Cardiac muscle cell (in vitro differentiated cells and primary cell): ENCODE data around the gene TMEM132D. TPM values are rescaled to one million over a fixed set of nuclear protein-coding genes. Genes with fewer than 3 reads are reported as not detected.
"Not testable (repeated sequence)": the region's sequence is repeated elsewhere in the genome, so short reads cannot be mapped to it uniquely, and the experiment has no call there.

ENCODE experiments used
- DNase-seq, 2 donors: peaks; one replicate each; pipeline versions ENCODE4 v3.0.0 to v3.0.0-alpha.2; 2010 to 2017; ENCODE audit warnings: low read depth in 1 of 2, low spot score in 1 of 2
- H3K27ac ChIP-seq: fragments of 200-600 bp; sonication (generic); 2 replicates; pipeline ENCODE4 v1.5.1; 2016
- H3K27me3 ChIP-seq: fragments of 200-600 bp; sonication (generic); 2 replicates; pipeline ENCODE4 v1.6.0; 2016; ENCODE audit warnings: control low read depth
- H3K36me3 ChIP-seq: fragments of 200-600 bp; sonication (generic); 2 replicates; pipeline ENCODE4 v1.5.1; 2016; ENCODE audit warnings: control low read depth
- H3K4me1 ChIP-seq: fragments of 200-600 bp; sonication (generic); 2 replicates; pipeline ENCODE4 v1.8.1; 2017; ENCODE audit warnings: low read depth, mild to moderate bottlenecking, mixed run types
- H3K4me3 ChIP-seq: fragments of 200-600 bp; sonication (generic); 2 replicates; pipeline ENCODE4 v1.5.1; 2016; ENCODE audit warnings: mild to moderate bottlenecking
- H3K9me3 ChIP-seq: fragments of 200-600 bp; sonication (generic); 2 replicates; pipeline ENCODE4 v1.5.1; 2017; ENCODE audit warnings: low read depth, mild to moderate bottlenecking, control low read depth
- polyA plus RNA-seq: library from polyadenylated mRNA; unstranded; fragments of >200 nt; fragmentation: Nextera tagmentation; extraction: Ambion mirVana; gene quantifications from 2 replicates; pipeline ENCODE4 v1.2.1, GENCODE V29; 2016
- total RNA-seq: library from RNA; depleted of rRNA; stranded (reverse); fragments of >200 nt; gene quantifications from 2 replicates; pipeline ENCODE4 v1.2.3, GENCODE V29; 2016
- TF ChIP-seq, protein P1 (sequence below): IDR thresholded peaks from 2 replicates; pipeline ENCODE4 v1.5.1; 2012; ENCODE audit warnings: low read depth, mild to moderate bottlenecking, low read length

TMEM132D gene
- total and polyA plus RNA-seq, 2 experiments from 2014 or later = 0.03 TPM; not detected in 1

DNA sequence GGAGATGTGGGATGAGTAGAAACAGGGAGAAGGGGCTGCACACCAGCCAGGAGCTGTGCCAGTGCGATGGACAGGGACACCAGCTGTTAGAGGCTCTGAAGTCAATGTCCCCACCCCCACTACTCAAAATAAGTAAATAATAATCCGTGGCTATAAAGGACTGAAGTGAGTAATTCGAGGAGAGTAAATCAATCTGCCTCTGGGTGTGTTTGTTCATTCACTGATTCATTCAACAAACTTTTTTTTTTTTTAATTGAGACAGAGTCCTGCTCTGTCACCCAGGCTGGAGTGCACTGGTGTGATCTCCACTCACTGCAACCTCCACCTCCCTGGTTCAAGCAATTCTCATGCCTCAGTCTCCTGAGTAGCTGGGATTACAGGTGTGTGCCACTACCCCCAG is 363.6 kb downstream of the TMEM132D start:
- Histone ChIP-seq H3K36me3 (no peaks in the 10 kb centered on the region), H3K4me1 (no peaks in the 10 kb centered on the region), H3K27me3 (peaks cover 52% of the 10 kb centered on the region), H3K9me3 (no peaks in the 10 kb centered on the region), H3K4me3 (no peak overlapping the region), H3K27ac (no peak overlapping the region)
- DNase-seq = no peak
- TF ChIP-seq, protein P1, sequence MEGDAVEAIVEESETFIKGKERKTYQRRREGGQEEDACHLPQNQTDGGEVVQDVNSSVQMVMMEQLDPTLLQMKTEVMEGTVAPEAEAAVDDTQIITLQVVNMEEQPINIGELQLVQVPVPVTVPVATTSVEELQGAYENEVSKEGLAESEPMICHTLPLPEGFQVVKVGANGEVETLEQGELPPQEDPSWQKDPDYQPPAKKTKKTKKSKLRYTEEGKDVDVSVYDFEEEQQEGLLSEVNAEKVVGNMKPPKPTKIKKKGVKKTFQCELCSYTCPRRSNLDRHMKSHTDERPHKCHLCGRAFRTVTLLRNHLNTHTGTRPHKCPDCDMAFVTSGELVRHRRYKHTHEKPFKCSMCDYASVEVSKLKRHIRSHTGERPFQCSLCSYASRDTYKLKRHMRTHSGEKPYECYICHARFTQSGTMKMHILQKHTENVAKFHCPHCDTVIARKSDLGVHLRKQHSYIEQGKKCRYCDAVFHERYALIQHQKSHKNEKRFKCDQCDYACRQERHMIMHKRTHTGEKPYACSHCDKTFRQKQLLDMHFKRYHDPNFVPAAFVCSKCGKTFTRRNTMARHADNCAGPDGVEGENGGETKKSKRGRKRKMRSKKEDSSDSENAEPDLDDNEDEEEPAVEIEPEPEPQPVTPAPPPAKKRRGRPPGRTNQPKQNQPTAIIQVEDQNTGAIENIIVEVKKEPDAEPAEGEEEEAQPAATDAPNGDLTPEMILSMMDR = no peak

DNA sequence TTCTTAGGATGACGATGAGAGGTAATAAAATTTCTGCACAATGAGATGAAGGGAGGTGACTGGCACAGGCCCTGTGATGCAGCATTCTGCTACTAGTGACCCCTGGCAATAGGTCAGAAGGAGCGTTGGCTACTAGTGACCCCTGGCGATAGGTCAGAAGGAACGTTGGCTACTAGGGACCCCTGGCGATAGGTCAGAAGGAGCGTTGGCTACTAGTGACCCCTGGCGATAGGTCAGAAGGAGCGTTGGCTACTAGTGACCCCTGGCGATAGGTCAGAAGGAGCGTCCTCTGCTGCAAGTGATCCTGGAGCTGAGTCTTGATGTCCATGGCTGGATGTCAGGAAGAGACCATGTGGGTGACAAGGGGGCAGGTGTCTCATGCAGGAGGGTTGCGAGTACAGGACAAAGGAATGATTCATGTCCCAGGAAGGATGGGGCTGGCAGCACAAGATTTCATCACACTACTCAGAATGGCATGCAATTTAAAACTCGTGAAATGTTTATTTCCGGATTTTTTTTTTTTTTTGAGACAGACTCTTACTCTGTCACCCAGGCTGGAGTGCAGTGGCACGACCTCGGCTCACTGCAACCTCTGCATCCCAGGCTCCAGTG is 365.0 kb downstream of the TMEM132D start:
- not testable (repeated sequence) for H3K4me3 ChIP-seq, DNase-seq, H3K27ac ChIP-seq, H3K9me3 ChIP-seq, H3K4me1 ChIP-seq, H3K36me3 ChIP-seq
- H3K27me3 ChIP-seq = peaks cover 51% of the 10 kb centered on the region

DNA sequence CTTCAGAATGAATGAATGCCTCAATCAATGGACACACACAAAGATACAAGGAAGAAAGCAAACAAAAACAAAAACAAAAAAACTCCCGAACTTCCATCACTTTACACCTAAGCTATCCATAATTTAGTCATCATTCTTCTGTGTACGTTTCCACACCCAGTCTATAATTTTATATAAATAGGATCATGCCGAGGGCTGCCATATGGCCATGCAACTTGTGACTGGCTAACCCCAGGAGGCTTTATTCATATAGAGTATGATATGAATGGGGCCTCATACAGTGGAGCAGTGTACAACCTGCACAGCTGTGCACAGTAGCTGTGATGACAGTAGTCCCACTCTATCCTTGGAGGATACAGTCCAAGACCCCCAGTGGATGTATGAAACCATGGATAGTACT is 365.7 kb downstream of the TMEM132D start:
- Histone ChIP-seq H3K27ac (no peak overlapping the region), H3K4me3 (no peak overlapping the region), H3K36me3 (no peaks in the 10 kb centered on the region), H3K9me3 (no peaks in the 10 kb centered on the region), H3K27me3 (peaks cover 53% of the 10 kb centered on the region), H3K4me1 (no peaks in the 10 kb centered on the region)
- TF ChIP-seq, protein P1 = no peak
- no peak for DNase-seq

DNA sequence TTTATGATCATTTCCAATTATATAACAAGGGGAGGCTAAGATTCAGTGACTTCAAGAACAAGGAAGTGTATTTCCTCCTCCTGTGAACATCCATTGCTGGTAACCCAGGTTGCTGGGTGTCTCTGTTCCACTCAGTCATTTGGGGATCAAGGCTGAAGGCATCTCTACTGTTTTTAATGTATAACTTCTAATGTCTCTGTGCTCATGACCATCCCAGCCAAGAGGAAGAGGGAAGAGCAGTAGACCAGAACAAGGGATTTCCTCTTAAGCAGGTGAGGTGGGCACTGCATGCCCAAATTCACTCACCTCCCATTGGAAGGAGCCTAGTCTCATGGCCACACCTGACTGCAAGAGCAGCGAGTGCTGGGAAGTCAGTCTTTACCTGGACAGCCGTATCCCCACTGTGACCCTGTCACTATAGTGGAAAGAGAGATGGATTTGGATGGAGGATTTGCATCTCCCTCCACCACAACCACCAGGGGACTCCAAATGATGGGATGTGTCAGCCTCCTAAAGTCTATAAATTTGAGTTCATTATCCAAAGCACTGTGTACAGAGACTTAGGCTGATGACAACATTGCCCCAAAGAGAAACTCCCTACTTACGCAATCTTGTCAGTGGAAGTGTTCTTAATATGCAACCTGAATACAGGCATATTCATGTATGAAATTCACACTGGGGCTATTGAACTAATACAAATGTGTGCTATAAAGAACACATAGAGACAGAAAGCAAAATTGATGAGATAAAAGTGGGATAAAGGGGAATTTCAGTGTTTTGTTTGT is 368.7 kb downstream of the TMEM132D start:
- H3K36me3 ChIP-seq = no peaks in the 10 kb centered on the region

DNA sequence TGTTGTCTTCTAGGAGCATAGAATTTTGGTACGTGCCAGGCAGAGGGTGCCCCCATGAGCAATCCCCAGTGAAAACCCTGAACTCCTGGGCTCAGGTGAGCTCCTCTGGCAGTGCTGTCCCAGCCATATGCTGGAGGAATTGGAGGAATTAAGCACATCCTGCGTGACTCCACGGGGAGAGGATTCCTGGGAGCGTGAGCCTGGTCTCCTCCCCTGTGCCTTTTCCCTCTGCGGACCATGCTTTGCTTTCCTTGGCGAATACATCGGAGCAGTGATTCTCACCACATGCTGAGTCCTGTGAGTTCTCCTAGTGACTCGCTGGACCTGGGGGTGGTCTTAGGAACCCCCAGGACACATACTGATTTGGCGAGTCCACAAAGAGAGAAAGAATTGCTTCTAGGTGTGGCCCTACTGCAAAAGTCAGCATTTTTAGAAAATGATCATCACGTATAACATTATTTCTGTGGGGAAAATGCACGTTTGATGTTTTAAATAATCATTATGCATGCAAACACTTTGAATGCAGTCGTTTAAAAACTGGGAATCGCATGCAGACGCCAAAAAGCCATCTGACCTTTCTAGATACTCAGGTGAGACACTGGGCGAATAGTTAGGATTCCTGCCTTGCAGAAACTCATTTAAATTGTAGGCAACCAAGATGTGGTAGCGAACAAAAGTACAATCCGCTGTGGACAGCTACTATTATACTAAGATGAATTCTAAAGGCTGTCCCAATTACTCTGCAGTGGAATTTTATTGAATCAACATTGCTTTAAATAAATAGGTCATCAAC is 370.9 kb downstream of the TMEM132D start:
- H3K27ac ChIP-seq = no peak overlapping the region
- no peak overlapping the region for H3K4me3 ChIP-seq
- no peaks in the 10 kb centered on the region for H3K36me3 ChIP-seq
- H3K27me3 ChIP-seq = peaks cover 69% of the 10 kb centered on the region
- H3K4me1 ChIP-seq = no peaks in the 10 kb centered on the region
- DNase-seq = no peak
- TF ChIP-seq, protein P1 = no peak
- H3K9me3 ChIP-seq = no peaks in the 10 kb centered on the region

More for the DNA sequence above, 368.7 kb downstream of the TMEM132D start:
- H3K27me3 ChIP-seq = peaks cover 57% of the 10 kb centered on the region
- H3K27ac ChIP-seq = no peak overlapping the region
- no peak overlapping the region for H3K4me3 ChIP-seq
- DNase-seq = no peak
- H3K4me1 ChIP-seq = no peaks in the 10 kb centered on the region
- no peaks in the 10 kb centered on the region for H3K9me3 ChIP-seq
- TF ChIP-seq, protein P1 = no peak
